Measurements from ENCODE around the gene SEMA4D. TPM values are rescaled to one million over a fixed set of nuclear protein-coding genes. Genes with fewer than 3 reads are reported as not detected.

The SEMA4D gene
- total RNA-seq, 1 donor from 2014 or later = 49.9 TPM

- ATAC-seq = no peak
- H3K4me3 ChIP-seq = no peak overlapping the region
- peaks cover 30% of the 10 kb centered on the region for H3K4me1 ChIP-seq
- H3K36me3 ChIP-seq = no peaks in the 10 kb centered on the region
- no peak for TF ChIP-seq CTCF (IDR thresholded peaks at IDR 0.05)
- no peaks in the 10 kb centered on the region for H3K27me3 ChIP-seq (ENCODE audit: low read depth)
- intact Hi-C loops (cut with DNase I) = no loop called here
- H3K9me3 ChIP-seq = no peaks in the 10 kb centered on the region
- DNase-seq = no peak
- H3K27ac ChIP-seq = no peak overlapping the region
Measured at GRCh38 chr9:89468281-89468960, 29.5 kb downstream of the SEMA4D start.

GRCh38 chr9:89467278-89467625 is 30.7 kb downstream of the SEMA4D start:
- Histone ChIP-seq H3K4me1 (peaks cover 30% of the 10 kb centered on the region), H3K27me3 (ENCODE audit: low read depth) (no peaks in the 10 kb centered on the region), H3K36me3 (no peaks in the 10 kb centered on the region), H3K27ac (no peak overlapping the region), H3K4me3 (no peak overlapping the region), H3K9me3 (no peaks in the 10 kb centered on the region)
- DNase-seq (no peak), ATAC-seq (no peak)
- no peak for TF ChIP-seq CTCF (IDR thresholded peaks at IDR 0.05)
- intact Hi-C loops (cut with DNase I) = no loop called here

GRCh38 chr9:89466451-89467277 is 31.2 kb downstream of the SEMA4D start:
- no peak overlapping the region for H3K27ac ChIP-seq
- ATAC-seq = no peak
- H3K4me1 ChIP-seq = peaks cover 30% of the 10 kb centered on the region

GRCh38 chr9:89465726-89466308 is 32.1 kb downstream of the SEMA4D start:
- Histone ChIP-seq H3K27ac (no peak overlapping the region), H3K4me1 (peaks cover 30% of the 10 kb centered on the region), H3K4me3 (no peak overlapping the region), H3K27me3 (ENCODE audit: low read depth) (no peaks in the 10 kb centered on the region), H3K36me3 (no peaks in the 10 kb centered on the region), H3K9me3 (no peaks in the 10 kb centered on the region)
- DNase-seq (no peak), ATAC-seq (no peak)
- intact Hi-C loops (cut with DNase I) = no loop called here
- no peak for TF ChIP-seq CTCF (IDR thresholded peaks at IDR 0.05)

More at GRCh38 chr9:89466451-89467277, 31.2 kb downstream of the SEMA4D start:
- no peaks in the 10 kb centered on the region for H3K27me3 ChIP-seq (ENCODE audit: low read depth)
- DNase-seq = no peak
- H3K9me3 ChIP-seq = no peaks in the 10 kb centered on the region
- intact Hi-C loops (cut with DNase I) = no loop called here
- no peaks in the 10 kb centered on the region for H3K36me3 ChIP-seq
- TF ChIP-seq CTCF (IDR thresholded peaks at IDR 0.05) = no peak
- no peak overlapping the region for H3K4me3 ChIP-seq

- peaks cover 30% of the 10 kb centered on the region for H3K4me1 ChIP-seq
- peak overlapping the region; percentile 76 for H3K27ac ChIP-seq
- H3K27me3 ChIP-seq (ENCODE audit: low read depth) = no peaks in the 10 kb centered on the region
- ATAC-seq = no peak
- no peaks in the 10 kb centered on the region for H3K36me3 ChIP-seq
- no peak for DNase-seq
- TF ChIP-seq CTCF (IDR thresholded peaks at IDR 0.05) = no peak
- H3K4me3 ChIP-seq = no peak overlapping the region
- no peaks in the 10 kb centered on the region for H3K9me3 ChIP-seq
- intact Hi-C loops (cut with DNase I) = no loop called here
Measured at GRCh38 chr9:89465001-89465451, 32.9 kb downstream of the SEMA4D start.
